HepG2 (cell line): ENCODE measurements around the gene UQCRC2. TPM values are rescaled to one million over a fixed set of nuclear protein-coding genes. Genes with fewer than 3 reads are reported as not detected.

Experiments used
- BRD4 ChIP-seq: sonication (generic); formaldehyde crosslinking; IDR thresholded peaks from 2 replicates; pipeline ENCODE4 v1.4.0; 2020; ENCODE audit warnings: missing genetic modification reagents
- CBX1 ChIP-seq: IDR thresholded peaks from one replicate; pipeline ENCODE4 v1.6.1; 2016; ENCODE audit warnings: antibody characterized with exemption, low read depth
- GLI4 ChIP-seq: sonication (generic); formaldehyde crosslinking; IDR thresholded peaks from 2 replicates; pipeline ENCODE4 v1.5.1; 2020; ENCODE audit warnings: missing genetic modification reagents, mild to moderate bottlenecking, moderate library complexity, borderline replicate concordance
- MEIS1 ChIP-seq: sonication (generic); formaldehyde crosslinking; IDR thresholded peaks from 2 replicates; pipeline ENCODE4 v1.9.0; 2021; ENCODE audit warnings: mild to moderate bottlenecking, missing genetic modification reagents, moderate library complexity, borderline replicate concordance
- NFKBIZ ChIP-seq: IDR thresholded peaks from 2 replicates; pipeline ENCODE4 v1.6.1; 2018; ENCODE audit warnings: missing genetic modification reagents, missing compliant biosample characterization
- PHF8 ChIP-seq: sonication (generic); formaldehyde crosslinking; IDR thresholded peaks from 2 replicates; pipeline ENCODE4 v1.5.0; 2020; ENCODE audit warnings: missing genetic modification reagents
- POLR2AphosphoS2 ChIP-seq: IDR thresholded peaks from 2 replicates; pipeline ENCODE4 v1.6.1; 2011; ENCODE audit warnings: low read depth, low read length, improper control_type of control experiment
- PTBP1 ChIP-seq: fragments of 200-400 bp; formaldehyde crosslinking; IDR thresholded peaks from 2 replicates; pipeline ENCODE4 v1.6.1; 2018; ENCODE audit warnings: low read length, low read depth; ENCODE audit not compliant: poor library complexity, severe bottlenecking
- STAT5B ChIP-seq: sonication (generic); formaldehyde crosslinking; IDR thresholded peaks from 2 replicates; pipeline ENCODE4 v1.4.0; 2020; ENCODE audit warnings: missing genetic modification reagents
- ZNF10 ChIP-seq: sonication (generic); formaldehyde crosslinking; IDR thresholded peaks from 2 replicates; pipeline ENCODE4 v1.4.0; 2020; ENCODE audit warnings: mild to moderate bottlenecking, low read depth, missing genetic modification reagents, borderline replicate concordance
- ZNF326 ChIP-seq: sonication (generic); formaldehyde crosslinking; IDR thresholded peaks from 2 replicates; pipeline ENCODE4 v1.4.0; 2020; ENCODE audit warnings: missing genetic modification reagents, borderline replicate concordance
- ZNF33B ChIP-seq: sonication (generic); formaldehyde crosslinking; IDR thresholded peaks from 2 replicates; pipeline ENCODE4 v1.5.1; 2020; ENCODE audit warnings: mild to moderate bottlenecking, missing genetic modification reagents
- ZNF460 ChIP-seq: sonication (generic); formaldehyde crosslinking; IDR thresholded peaks from 2 replicates; pipeline ENCODE4 v1.5.1; 2020; ENCODE audit warnings: missing genetic modification reagents, mild to moderate bottlenecking, borderline replicate concordance
- ZNF773 ChIP-seq: sonication (generic); formaldehyde crosslinking; IDR thresholded peaks from 2 replicates; pipeline ENCODE4 v1.4.0; 2020; ENCODE audit warnings: missing genetic modification reagents, borderline replicate concordance
- polyA plus RNA-seq, 8 experiments: library from polyadenylated mRNA; depleted of rRNA in 3 of 8; stranded (reverse) in 7 of 8; unstranded in 1 of 8; fragments of >200 nt; fragmentation: Illumina TruSeq in 4 of 8; extraction: Trizol in 4 of 8; gene quantifications; 2 replicates each; pipeline versions ENCODE4 v1.2.1 to v1.2.3, GENCODE V29; 2011 to 2016; ENCODE audit warnings: low read depth in 4 of 8, missing spikeins in 1 of 8, mixed read lengths in 1 of 8; ENCODE audit not compliant: insufficient read depth in 1 of 8
- total RNA-seq, 5 experiments: library from RNA; depleted of rRNA; stranded (reverse); fragments of >200 nt; fragmentation: Illumina TruSeq; extraction: Trizol; gene quantifications; 2 replicates each; pipeline ENCODE4 v1.2.3, GENCODE V29; 2016; ENCODE audit warnings: low read depth in 1 of 5
- TF ChIP-seq, protein P1 (sequence below): sonication (generic); formaldehyde crosslinking; IDR thresholded peaks from 2 replicates; pipeline ENCODE4 v1.5.0; 2020; ENCODE audit warnings: mild to moderate bottlenecking, missing genetic modification reagents
- TF ChIP-seq, protein P2 (sequence below): sonication (generic); formaldehyde crosslinking; IDR thresholded peaks from 2 replicates; pipeline ENCODE4 v1.5.0; 2020; ENCODE audit warnings: missing genetic modification reagents, mild to moderate bottlenecking, borderline replicate concordance
- TF ChIP-seq, protein P3 (sequence below): sonication (generic); formaldehyde crosslinking; IDR thresholded peaks from 2 replicates; pipeline ENCODE4 v1.4.0; 2020; ENCODE audit warnings: missing genetic modification reagents
- TF ChIP-seq, protein P4 (sequence below): sonication (generic); formaldehyde crosslinking; IDR thresholded peaks from 2 replicates; pipeline ENCODE4 v1.8.0; 2023; ENCODE audit warnings: mild to moderate bottlenecking, missing genetic modification reagents
- TF ChIP-seq, protein P5 (sequence below): sonication (generic); formaldehyde crosslinking; IDR thresholded peaks from 2 replicates; pipeline ENCODE4 v1.8.1; 2023; ENCODE audit warnings: mild to moderate bottlenecking, inconsistent platforms, moderate library complexity, missing genetic modification reagents, borderline replicate concordance

Gene UQCRC2
- total and polyA plus RNA-seq, 2 of the 13 experiments (the other 11 are each of a cell fraction or from before 2014, with no cell fraction given), result 442 to 536 TPM

GRCh38 chr16:22008215-22009059 is 55.3 kb downstream of the UQCRC2 start (continued):
- TF ChIP-seq NFKBIZ (CRISPR knock-in tag), result no peak
- TF ChIP-seq ZNF326, result no peak
- TF ChIP-seq GLI4 (CRISPR knock-in tag), result no peak
- TF ChIP-seq CBX1, result no peak
- no peak for TF ChIP-seq POLR2AphosphoS2
- no peak for TF ChIP-seq MEIS1
- no peak; the same call in 1 of the 2 replicates for TF ChIP-seq ZNF773 (CRISPR knock-in tag)
- no peak for TF ChIP-seq ZNF460
- TF ChIP-seq ZNF33B (CRISPR knock-in tag), result no peak
- TF ChIP-seq, protein P1, sequence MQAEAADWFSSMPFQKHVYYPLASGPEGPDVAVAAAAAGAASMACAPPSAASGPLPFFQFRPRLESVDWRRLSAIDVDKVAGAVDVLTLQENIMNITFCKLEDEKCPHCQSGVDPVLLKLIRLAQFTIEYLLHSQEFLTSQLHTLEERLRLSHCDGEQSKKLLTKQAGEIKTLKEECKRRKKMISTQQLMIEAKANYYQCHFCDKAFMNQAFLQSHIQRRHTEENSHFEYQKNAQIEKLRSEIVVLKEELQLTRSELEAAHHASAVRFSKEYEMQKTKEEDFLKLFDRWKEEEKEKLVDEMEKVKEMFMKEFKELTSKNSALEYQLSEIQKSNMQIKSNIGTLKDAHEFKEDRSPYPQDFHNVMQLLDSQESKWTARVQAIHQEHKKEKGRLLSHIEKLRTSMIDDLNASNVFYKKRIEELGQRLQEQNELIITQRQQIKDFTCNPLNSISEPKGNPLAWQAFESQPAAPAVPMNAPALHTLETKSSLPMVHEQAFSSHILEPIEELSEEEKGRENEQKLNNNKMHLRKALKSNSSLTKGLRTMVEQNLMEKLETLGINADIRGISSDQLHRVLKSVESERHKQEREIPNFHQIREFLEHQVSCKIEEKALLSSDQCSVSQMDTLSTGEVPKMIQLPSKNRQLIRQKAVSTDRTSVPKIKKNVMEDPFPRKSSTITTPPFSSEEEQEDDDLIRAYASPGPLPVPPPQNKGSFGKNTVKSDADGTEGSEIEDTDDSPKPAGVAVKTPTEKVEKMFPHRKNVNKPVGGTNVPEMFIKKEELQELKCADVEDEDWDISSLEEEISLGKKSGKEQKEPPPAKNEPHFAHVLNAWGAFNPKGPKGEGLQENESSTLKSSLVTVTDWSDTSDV (CRISPR knock-in tag), result 0 out of 2 replicates have a peak, but pooled peaks have one; percentile 86
- TF ChIP-seq, protein P2, sequence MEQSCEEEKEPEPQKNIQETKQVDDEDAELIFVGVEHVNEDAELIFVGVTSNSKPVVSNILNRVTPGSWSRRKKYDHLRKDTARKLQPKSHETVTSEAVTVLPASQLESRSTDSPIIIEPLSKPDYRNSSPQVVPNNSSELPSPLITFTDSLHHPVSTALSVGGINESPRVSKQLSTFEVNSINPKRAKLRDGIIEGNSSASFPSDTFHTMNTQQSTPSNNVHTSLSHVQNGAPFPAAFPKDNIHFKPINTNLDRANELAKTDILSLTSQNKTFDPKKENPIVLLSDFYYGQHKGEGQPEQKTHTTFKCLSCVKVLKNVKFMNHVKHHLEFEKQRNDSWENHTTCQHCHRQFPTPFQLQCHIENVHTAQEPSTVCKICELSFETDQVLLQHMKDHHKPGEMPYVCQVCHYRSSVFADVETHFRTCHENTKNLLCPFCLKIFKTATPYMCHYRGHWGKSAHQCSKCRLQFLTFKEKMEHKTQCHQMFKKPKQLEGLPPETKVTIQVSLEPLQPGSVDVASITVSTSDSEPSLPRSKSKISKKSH (CRISPR knock-in tag), result no peak
- 0 out of 2 replicates have a peak, but pooled peaks have one; percentile 38 for TF ChIP-seq BRD4
- TF ChIP-seq, protein P3, sequence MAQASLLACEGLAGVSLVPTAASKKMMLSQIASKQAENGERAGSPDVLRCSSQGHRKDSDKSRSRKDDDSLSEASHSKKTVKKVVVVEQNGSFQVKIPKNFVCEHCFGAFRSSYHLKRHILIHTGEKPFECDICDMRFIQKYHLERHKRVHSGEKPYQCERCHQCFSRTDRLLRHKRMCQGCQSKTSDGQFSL (CRISPR knock-in tag), result no peak
- no peak for TF ChIP-seq ZNF10 (CRISPR knock-in tag)
- TF ChIP-seq STAT5B (CRISPR knock-in tag), result no peak
- TF ChIP-seq PTBP1, result no peak
- TF ChIP-seq, protein P4, sequence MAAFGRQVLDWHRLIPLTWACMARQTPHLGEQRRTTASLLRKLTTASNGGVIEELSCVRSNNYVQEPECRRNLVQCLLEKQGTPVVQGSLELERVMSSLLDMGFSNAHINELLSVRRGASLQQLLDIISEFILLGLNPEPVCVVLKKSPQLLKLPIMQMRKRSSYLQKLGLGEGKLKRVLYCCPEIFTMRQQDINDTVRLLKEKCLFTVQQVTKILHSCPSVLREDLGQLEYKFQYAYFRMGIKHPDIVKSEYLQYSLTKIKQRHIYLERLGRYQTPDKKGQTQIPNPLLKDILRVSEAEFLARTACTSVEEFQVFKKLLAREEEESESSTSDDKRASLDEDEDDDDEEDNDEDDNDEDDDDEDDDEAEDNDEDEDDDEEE (CRISPR knock-in tag), result 0 out of 2 replicates have a peak, but pooled peaks have one; percentile 42
- TF ChIP-seq PHF8 (CRISPR knock-in tag), result 0 out of 2 replicates have a peak, but pooled peaks have one; percentile 11
- TF ChIP-seq, protein P5, sequence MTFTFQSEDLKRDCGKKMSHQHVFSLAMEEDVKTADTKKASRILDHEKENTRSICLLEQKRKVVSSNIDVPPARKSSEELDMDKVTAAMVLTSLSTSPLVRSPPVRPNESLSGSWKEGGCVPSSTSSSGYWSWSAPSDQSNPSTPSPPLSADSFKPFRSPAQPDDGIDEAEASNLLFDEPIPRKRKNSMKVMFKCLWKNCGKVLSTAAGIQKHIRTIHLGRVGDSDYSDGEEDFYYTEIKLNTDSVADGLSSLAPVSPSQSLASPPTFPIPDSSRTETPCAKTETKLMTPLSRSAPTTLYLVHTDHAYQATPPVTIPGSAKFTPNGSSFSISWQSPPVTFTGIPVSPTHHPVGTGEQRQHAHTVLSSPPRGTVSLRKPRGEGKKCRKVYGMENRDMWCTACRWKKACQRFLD (CRISPR knock-in tag), result 0 out of 2 replicates have a peak, but pooled peaks have one; percentile 34
